Measurements from ENCODE around the gene CYP27B1. TPM values are rescaled to one million over a fixed set of nuclear protein-coding genes. Genes with fewer than 3 reads are reported as not detected.
"Not testable (repeated sequence)": the region's sequence is repeated elsewhere in the genome, so short reads cannot be mapped to it uniquely, and the experiment has no call there.

The CYP27B1 gene
- total RNA-seq, 1 donor from 2014 or later: 3.6 TPM

DNA sequence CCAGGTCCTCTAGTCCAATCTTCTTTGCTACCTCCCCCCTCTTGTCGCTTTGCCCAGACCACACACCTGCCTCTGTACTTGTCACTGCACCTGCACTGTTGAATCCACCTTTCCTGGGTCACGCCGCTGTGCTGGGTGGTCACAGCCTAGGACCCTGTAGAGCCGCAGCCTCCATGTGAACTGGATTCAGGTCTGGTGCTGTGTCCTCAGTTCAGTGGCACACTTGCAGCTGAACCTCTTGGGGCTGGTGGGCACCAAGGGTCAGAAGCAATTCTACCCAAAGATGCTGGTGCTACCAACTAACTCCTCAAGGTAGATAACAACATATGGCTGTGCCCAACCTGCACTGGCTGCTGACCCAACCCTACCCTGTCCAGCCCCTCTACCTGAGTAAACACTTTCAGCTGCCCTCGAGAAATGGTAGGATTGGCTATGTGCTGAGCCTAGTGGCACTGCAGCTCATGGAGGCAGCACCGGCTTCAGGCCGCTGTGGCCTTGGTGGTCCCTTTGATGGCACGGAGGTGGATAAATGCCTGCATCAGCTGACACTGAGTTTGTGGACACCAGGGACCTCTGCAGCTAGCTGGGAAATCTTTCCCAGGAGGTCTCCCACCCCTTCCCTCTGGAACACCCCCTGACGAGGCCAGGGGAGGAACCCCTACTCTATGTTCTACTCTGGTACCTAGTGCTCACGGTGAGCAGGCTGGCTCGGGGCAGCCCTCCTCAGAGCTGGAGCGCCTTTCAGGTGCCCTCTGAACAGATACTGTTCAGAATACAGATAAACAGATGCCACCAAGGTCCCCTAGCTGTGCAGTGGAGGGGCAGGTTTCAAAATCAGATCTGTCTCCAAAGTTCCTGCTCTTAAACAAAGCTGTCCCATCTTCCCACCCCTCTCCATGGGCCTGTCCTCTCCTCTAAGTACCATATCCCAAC lies 42.6 kb downstream of the CYP27B1 start:
- no peak for DNase-seq (ENCODE audit: low read depth)
- TF ChIP-seq, protein P1, sequence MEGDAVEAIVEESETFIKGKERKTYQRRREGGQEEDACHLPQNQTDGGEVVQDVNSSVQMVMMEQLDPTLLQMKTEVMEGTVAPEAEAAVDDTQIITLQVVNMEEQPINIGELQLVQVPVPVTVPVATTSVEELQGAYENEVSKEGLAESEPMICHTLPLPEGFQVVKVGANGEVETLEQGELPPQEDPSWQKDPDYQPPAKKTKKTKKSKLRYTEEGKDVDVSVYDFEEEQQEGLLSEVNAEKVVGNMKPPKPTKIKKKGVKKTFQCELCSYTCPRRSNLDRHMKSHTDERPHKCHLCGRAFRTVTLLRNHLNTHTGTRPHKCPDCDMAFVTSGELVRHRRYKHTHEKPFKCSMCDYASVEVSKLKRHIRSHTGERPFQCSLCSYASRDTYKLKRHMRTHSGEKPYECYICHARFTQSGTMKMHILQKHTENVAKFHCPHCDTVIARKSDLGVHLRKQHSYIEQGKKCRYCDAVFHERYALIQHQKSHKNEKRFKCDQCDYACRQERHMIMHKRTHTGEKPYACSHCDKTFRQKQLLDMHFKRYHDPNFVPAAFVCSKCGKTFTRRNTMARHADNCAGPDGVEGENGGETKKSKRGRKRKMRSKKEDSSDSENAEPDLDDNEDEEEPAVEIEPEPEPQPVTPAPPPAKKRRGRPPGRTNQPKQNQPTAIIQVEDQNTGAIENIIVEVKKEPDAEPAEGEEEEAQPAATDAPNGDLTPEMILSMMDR (conservative IDR thresholded peaks at IDR 0.05; ENCODE audit: low read depth, low read length): no peak
- H3K4me3 ChIP-seq (ENCODE audit: low read depth, low read length): no peak overlapping the region

DNA sequence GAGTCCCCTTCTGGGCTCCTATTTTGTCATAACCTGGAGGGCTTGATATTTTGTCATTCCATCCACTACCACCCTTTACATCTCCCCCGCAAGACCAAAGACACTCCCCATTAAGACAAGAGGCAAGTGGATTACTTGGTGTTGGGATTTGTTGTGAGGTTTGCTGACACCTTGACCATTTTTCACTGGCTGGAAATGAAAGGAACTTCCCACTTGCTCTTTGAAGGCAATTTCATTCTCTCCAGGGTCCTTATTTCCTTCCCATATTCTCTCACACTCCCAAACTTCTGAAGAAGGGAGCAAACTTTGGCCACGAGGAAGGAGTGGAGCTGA lies 43.3 kb downstream of the CYP27B1 start:
- DNase-seq (ENCODE audit: low read depth): no peak
- TF ChIP-seq, protein P1 (conservative IDR thresholded peaks at IDR 0.05; ENCODE audit: low read depth, low read length): no peak
- H3K4me3 ChIP-seq (ENCODE audit: low read depth, low read length): no peak overlapping the region

DNA sequence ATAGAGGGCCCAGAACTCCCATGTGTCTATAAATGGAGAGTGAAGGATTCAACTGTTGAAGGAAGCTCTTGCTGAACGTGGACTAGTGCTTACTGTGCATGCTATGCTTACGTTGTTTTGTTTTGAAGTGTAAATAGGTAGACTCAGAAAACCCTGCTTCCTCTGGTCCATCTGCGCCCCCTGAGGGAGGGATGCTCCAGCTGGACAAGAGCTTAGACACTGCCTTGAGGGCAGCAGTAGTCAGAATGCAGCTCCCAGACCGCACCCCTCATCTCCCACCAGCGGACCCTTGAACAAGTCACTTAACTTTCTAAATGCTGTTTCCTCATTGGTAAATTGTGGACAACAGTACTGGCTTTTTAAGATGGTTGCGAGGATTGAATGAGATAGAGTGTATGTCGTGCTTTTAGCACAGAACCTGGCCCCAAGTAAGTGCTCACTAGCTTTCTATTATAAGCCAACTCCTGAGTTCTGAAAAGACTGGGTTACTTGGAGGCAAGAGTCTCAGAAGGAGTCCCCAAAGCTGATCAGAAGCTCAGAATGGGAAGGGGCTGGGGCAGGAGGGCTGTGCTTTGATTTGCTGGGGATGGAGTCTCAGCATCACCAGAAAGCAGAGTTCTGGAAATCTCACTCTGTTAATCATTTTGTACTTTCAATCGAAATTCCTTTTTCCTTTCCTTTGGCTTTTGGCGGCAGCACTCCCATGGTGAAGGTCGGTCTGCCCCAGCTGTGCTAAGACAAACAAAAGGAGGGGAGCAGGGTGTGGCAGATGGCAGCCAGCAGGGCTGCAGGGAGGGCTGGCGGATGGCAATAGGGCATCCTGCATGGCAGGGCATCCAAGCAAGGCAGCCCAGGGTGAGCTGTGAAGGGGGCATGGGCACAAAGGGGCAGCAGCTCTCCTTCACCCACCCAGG lies 43.9 kb downstream of the CYP27B1 start:
- DNase-seq (ENCODE audit: low read depth): no peak
- H3K4me3 ChIP-seq (ENCODE audit: low read depth, low read length): no peak overlapping the region
- TF ChIP-seq, protein P1 (conservative IDR thresholded peaks at IDR 0.05; ENCODE audit: low read depth, low read length): no peak

DNA sequence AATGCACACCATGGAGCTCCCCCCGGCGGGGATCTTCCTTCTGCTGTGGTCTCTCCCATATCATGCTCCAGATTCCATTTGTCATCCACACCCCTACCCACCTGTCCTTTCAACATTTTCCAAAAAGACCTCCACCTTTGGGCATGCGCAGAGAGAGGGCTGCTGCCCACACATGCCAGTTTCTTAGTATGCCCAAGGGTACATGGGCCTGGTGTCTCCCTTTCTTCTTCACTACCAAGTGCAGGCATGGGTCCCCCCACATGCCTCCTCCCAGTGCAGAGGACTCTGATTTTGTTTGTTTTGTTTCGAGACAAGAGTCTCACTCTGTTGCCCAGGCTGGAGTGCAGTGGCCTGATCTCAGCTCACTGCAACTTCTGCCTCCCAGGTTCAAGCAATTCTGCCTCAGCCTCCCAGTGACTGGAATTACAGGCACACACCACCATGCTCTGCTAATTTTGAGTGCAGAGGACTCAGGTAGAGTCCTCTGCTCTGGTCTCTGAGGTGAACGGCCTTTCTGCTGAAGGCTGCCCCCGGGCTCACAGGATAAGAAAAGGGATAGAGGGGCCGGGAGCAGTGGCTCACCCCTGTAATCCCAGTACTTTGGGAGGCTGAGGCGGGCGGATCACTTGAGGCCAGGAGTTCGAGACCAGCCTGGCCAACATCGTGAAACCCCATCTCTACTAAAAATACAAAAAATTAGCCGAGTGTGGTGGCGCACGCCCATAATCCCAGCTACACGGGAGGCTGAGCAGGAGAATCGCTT lies 44.9 kb downstream of the CYP27B1 start:
- DNase-seq (ENCODE audit: low read depth); H3K4me3 ChIP-seq (ENCODE audit: low read depth, low read length): not testable (repeated sequence)

DNA sequence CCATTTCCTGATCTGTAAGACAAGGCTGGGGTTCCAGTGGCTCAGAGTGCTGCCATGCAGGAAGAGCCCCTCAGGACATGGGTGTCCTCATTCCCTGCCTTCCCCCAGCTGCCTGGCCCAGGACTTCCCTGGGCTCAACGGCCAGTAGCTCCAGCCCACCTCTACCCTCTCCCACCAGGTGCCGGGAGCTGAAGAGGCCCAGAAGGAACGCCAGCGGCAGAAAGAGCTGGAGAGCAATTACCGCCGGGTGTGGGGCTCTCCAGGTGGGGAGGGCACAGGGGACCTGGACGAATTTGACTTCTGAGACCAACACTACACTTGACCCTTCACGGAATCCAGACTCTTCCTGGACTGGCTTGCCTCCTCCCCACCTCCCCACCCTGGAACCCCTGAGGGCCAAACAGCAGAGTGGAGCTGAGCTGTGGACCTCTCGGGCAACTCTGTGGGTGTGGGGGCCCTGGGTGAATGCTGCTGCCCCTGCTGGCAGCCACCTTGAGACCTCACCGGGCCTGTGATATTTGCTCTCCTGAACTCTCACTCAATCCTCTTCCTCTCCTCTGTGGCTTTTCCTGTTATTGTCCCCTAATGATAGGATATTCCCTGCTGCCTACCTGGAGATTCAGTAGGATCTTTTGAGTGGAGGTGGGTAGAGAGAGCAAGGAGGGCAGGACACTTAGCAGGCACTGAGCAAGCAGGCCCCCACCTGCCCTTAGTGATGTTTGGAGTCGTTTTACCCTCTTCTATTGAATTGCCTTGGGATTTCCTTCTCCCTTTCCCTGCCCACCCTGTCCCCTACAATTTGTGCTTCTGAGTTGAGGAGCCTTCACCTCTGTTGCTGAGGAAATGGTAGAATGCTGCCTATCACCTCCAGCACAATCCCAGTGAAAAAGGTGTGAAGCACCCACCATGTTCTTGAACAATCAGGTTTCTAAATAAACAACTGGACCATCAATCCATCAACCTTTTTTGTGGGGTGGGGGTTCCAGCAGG lies 46.0 kb downstream of the CYP27B1 start:
- DNase-seq (ENCODE audit: low read depth): no peak
- no peak overlapping the region for H3K4me3 ChIP-seq (ENCODE audit: low read depth, low read length)
- TF ChIP-seq, protein P1 (conservative IDR thresholded peaks at IDR 0.05; ENCODE audit: low read depth, low read length): no peak

DNA sequence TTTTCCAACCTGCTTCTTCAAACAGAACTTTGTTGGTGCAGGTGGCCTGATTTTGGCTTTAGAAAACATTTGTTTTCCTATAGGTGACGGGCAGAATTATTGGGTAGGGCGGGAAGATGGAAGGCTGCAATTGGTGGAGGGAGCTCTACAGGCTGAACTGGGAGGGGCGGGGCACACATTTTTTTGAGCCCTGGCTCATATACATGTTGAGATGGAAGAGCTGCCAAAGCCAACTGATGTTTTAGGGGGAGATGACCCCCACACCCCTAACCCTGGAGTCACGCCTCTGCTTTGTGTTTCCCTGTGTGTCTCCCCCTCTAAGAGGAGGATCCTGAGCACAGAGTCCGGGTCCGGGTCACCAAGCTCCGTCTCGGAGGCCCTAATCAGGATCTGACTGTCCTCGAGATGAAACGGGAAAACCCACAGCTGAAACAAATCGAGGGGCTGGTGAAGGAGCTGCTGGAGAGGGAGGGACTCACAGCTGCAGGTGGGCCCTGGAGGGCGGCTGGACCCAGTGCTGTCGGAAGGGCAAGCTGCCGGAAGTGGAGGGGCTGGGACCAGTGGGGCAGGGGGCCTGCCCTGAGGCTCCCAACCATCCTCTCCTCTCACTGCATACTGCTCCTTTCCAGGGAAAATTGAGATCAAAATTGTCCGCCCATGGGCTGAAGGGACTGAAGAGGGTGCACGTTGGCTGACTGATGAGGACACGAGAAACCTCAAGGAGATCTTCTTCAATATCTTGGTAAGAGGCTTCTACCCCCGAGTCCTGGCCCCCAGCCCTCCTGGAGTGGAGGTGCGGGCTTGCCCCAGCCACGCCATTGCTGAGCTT lies 46.9 kb downstream of the CYP27B1 start:
- no peak for DNase-seq (ENCODE audit: low read depth)
- TF ChIP-seq, protein P1 (conservative IDR thresholded peaks at IDR 0.05; ENCODE audit: low read depth, low read length): no peak
- no peak overlapping the region for H3K4me3 ChIP-seq (ENCODE audit: low read depth, low read length)

Measured in epithelial cell of proximal tubule (primary cell).